GM12892 (cell line): ENCODE measurements around the gene FAM47E.

Source experiments
- POLR2A ChIP-seq: IDR thresholded peaks from 2 replicates; pipeline ENCODE4 v1.6.1; 2011; ENCODE audit warnings: low read depth, low read length, control low read depth
- POLR2AphosphoS5 ChIP-seq: IDR thresholded peaks from 2 replicates; pipeline ENCODE4 v1.6.1; 2011; ENCODE audit warnings: low read depth, low read length, control low read depth
- TAF1 ChIP-seq: IDR thresholded peaks from 2 replicates; pipeline ENCODE4 v1.6.1; 2011; ENCODE audit warnings: low read depth, mild to moderate bottlenecking, control low read depth, low read length, borderline replicate concordance

- TF ChIP-seq POLR2A (no peak), TAF1 (no peak), POLR2AphosphoS5 (no peak)
Measured at GRCh38 chr4:76298227-76298626, 46.7 kb downstream of the FAM47E start.
